ENCODE data around the gene CTCF. TPM values are rescaled to one million over a fixed set of nuclear protein-coding genes. Genes with fewer than 3 reads are reported as not detected.
A peak's percentile ranks its signal among the peaks of the same experiment; 100 is the strongest.

Gene CTCF
- total and polyA plus RNA-seq, 2 donors (not counting 1 experiment from before 2014, with no cell fraction given), result 20.0 to 20.9 TPM

GRCh38 chr16:67661886-67662652, 99.7 kb downstream of the CTCF start:
- H3K9ac ChIP-seq (ENCODE audit: insufficient read depth, low read length), result no peak overlapping the region
- H3K36me3 ChIP-seq (ENCODE audit: control insufficient read depth, insufficient read depth, low read length), result peaks cover 6% of the 10 kb centered on the region
- H4K20me1 ChIP-seq (ENCODE audit: control insufficient read depth, extremely low read depth, insufficient read depth, low read length), result no peaks in the 10 kb centered on the region
- no peak for TF ChIP-seq CTCF (conservative IDR thresholded peaks at IDR 0.05 in 1 of 2, IDR thresholded peaks at IDR 0.05 in 1 of 2; ENCODE audit: low read depth in 1 of 2, low read length in 2 of 2)
- no peak for TF ChIP-seq EZH2 (IDR thresholded peaks at IDR 0.05; ENCODE audit: low read length, missing control alignments)
- H3K27me3 ChIP-seq (ENCODE audit: control insufficient read depth, insufficient read depth, low read length), result no peaks in the 10 kb centered on the region
- no peaks in the 10 kb centered on the region for H3K79me2 ChIP-seq (ENCODE audit: control insufficient read depth, insufficient read depth, low read length)
- no peak for DNase-seq (ENCODE audit: low read depth in 2 of 2)
- no peaks in the 10 kb centered on the region for H3K9me3 ChIP-seq (ENCODE audit: control insufficient read depth, insufficient read depth, low read depth, low read length)
- no peak overlapping the region for H3K4me2 ChIP-seq (ENCODE audit: extremely low read depth, insufficient read depth, low read length)
- peaks cover 13% of the 10 kb centered on the region for H3K4me1 ChIP-seq (ENCODE audit: control insufficient read depth, extremely low read depth, insufficient read depth, low read length)
- H3K27ac ChIP-seq (ENCODE audit: insufficient read depth, low read length), result no peak overlapping the region
- H3K4me3 ChIP-seq (replicated peaks in 1 of 4; ENCODE audit: control extremely low read depth in 1 of 4, insufficient read depth in 1 of 4, low read depth in 3 of 4, low read length in 4 of 4), result no peak overlapping the region
- no peak overlapping the region for H2AFZ ChIP-seq (ENCODE audit: low read length)

GRCh38 chr16:67662653-67663010, 100.3 kb downstream of the CTCF start:
- Histone ChIP-seq H4K20me1 (ENCODE audit: control insufficient read depth, extremely low read depth, insufficient read depth, low read length) (no peaks in the 10 kb centered on the region), H3K36me3 (ENCODE audit: control insufficient read depth, insufficient read depth, low read length) (peaks cover 6% of the 10 kb centered on the region), H2AFZ (ENCODE audit: low read length) (no peak overlapping the region), H3K4me2 (ENCODE audit: extremely low read depth, insufficient read depth, low read length) (no peak overlapping the region), H3K27ac (ENCODE audit: insufficient read depth, low read length) (no peak overlapping the region), H3K79me2 (ENCODE audit: control insufficient read depth, insufficient read depth, low read length) (no peaks in the 10 kb centered on the region), H3K4me1 (ENCODE audit: control insufficient read depth, extremely low read depth, insufficient read depth, low read length) (peaks cover 18% of the 10 kb centered on the region), H3K9me3 (ENCODE audit: control insufficient read depth, insufficient read depth, low read depth, low read length) (no peaks in the 10 kb centered on the region), H3K4me3 (replicated peaks in 1 of 4; ENCODE audit: control extremely low read depth in 1 of 4, insufficient read depth in 1 of 4, low read depth in 3 of 4, low read length in 4 of 4) (no peak overlapping the region), H3K9ac (ENCODE audit: insufficient read depth, low read length) (no peak overlapping the region), H3K27me3 (ENCODE audit: control insufficient read depth, insufficient read depth, low read length) (no peaks in the 10 kb centered on the region)
- DNase-seq (ENCODE audit: low read depth in 2 of 2), result no peak
- TF ChIP-seq CTCF (conservative IDR thresholded peaks at IDR 0.05 in 1 of 2, IDR thresholded peaks at IDR 0.05 in 1 of 2; ENCODE audit: low read depth in 1 of 2, low read length in 2 of 2) (no peak), EZH2 (IDR thresholded peaks at IDR 0.05; ENCODE audit: low read length, missing control alignments) (no peak)

- Histone ChIP-seq H3K4me2 (ENCODE audit: extremely low read depth, insufficient read depth, low read length) (no peak overlapping the region), H4K20me1 (ENCODE audit: control insufficient read depth, extremely low read depth, insufficient read depth, low read length) (no peaks in the 10 kb centered on the region), H2AFZ (ENCODE audit: low read length) (no peak overlapping the region), H3K4me3 (replicated peaks in 1 of 4; ENCODE audit: control extremely low read depth in 1 of 4, insufficient read depth in 1 of 4, low read depth in 3 of 4, low read length in 4 of 4) (no peak overlapping the region), H3K27ac (ENCODE audit: insufficient read depth, low read length) (no peak overlapping the region), H3K27me3 (ENCODE audit: control insufficient read depth, insufficient read depth, low read length) (no peaks in the 10 kb centered on the region), H3K79me2 (ENCODE audit: control insufficient read depth, insufficient read depth, low read length) (no peaks in the 10 kb centered on the region), H3K36me3 (ENCODE audit: control insufficient read depth, insufficient read depth, low read length) (peaks cover 3% of the 10 kb centered on the region), H3K9me3 (ENCODE audit: control insufficient read depth, insufficient read depth, low read depth, low read length) (no peaks in the 10 kb centered on the region), H3K4me1 (ENCODE audit: control insufficient read depth, extremely low read depth, insufficient read depth, low read length) (peaks cover 20% of the 10 kb centered on the region), H3K9ac (ENCODE audit: insufficient read depth, low read length) (no peak overlapping the region)
- no peak for DNase-seq (ENCODE audit: low read depth in 2 of 2)
- TF ChIP-seq EZH2 (IDR thresholded peaks at IDR 0.05; ENCODE audit: low read length, missing control alignments) (no peak), CTCF (conservative IDR thresholded peaks at IDR 0.05 in 1 of 2, IDR thresholded peaks at IDR 0.05 in 1 of 2; ENCODE audit: low read depth in 1 of 2, low read length in 2 of 2) (peak in 1 of 2 donors; percentile 34)
These were observed 101.0 kb downstream of the CTCF start for GRCh38 chr16:67663151-67663876.
